K562 (cell line): ENCODE results near the gene LRRC74B. TPM values are rescaled to one million over a fixed set of nuclear protein-coding genes. Genes with fewer than 3 reads are reported as not detected.

Source experiments
- BCLAF1 ChIP-seq, 2 experiments: fragments of 450-650 bp in 1 of 2; IDR thresholded peaks; 2 replicates each; pipeline ENCODE4 v1.6.1; 2011 to 2017; ENCODE audit warnings: low read depth in 2 of 2, antibody characterized with exemption in 1 of 2, borderline replicate concordance in 1 of 2, low read length in 1 of 2, mild to moderate bottlenecking in 1 of 2, mixed read lengths in 1 of 2; ENCODE audit not compliant: control insufficient read depth in 1 of 2
- CBX5 ChIP-seq: IDR thresholded peaks from 2 replicates; pipeline ENCODE4 v1.6.1; 2014; ENCODE audit warnings: low read depth, borderline replicate concordance
- CEBPB ChIP-seq: fragments of 450-650 bp; IDR thresholded peaks from 2 replicates; pipeline ENCODE4 v1.6.1; 2016; ENCODE audit warnings: missing genetic modification characterization, missing compliant biosample characterization
- E2F5 ChIP-seq: sonication (generic); formaldehyde crosslinking; IDR thresholded peaks from 2 replicates; pipeline ENCODE4 v1.8.0; 2022; ENCODE audit warnings: mild to moderate bottlenecking, missing genetic modification reagents
- ELF4 ChIP-seq: fragments of 450-650 bp; formaldehyde crosslinking; IDR thresholded peaks from 2 replicates; pipeline ENCODE4 v1.4.0; 2022; ENCODE audit warnings: missing genetic modification characterization
- ETS1 ChIP-seq: conservative IDR thresholded peaks from 2 replicates; pipeline ENCODE4 v1.6.1; 2011; ENCODE audit warnings: low read depth, mild to moderate bottlenecking, low read length; ENCODE audit not compliant: control insufficient read depth
- HNRNPUL1 ChIP-seq: fragments of 200-400 bp; formaldehyde crosslinking; IDR thresholded peaks from 2 replicates; pipeline ENCODE4 v1.6.1; 2017; ENCODE audit warnings: low read length
- IRF2 ChIP-seq: sonication (generic); formaldehyde crosslinking; IDR thresholded peaks from 2 replicates; pipeline ENCODE4 v1.8.1; 2022; ENCODE audit warnings: mild to moderate bottlenecking, missing genetic modification reagents
- PCBP2 ChIP-seq: fragments of 200-400 bp; formaldehyde crosslinking; IDR thresholded peaks from 2 replicates; pipeline ENCODE4 v1.6.1; 2018; ENCODE audit warnings: low read length, low read depth, mild to moderate bottlenecking, moderate library complexity; ENCODE audit not compliant: poor library complexity, severe bottlenecking
- SP2 ChIP-seq: IDR thresholded peaks from 2 replicates; pipeline ENCODE4 v1.6.1; 2011; ENCODE audit warnings: mild to moderate bottlenecking, low read depth, low read length, moderate library complexity; ENCODE audit not compliant: poor library complexity, severe bottlenecking; ENCODE audit errors: extremely low read depth
- TOE1 ChIP-seq, 2 experiments: fragments of 450-650 bp in 1 of 2; sonication (generic) in 1 of 2; formaldehyde crosslinking in 1 of 2; IDR thresholded peaks; 2 replicates each; pipeline versions ENCODE4 v1.7.1 to v1.8.0; 2016 to 2022; ENCODE audit warnings: borderline replicate concordance in 2 of 2, mild to moderate bottlenecking in 2 of 2, antibody characterized with exemption in 1 of 2, inconsistent platforms in 1 of 2, low read depth in 1 of 2, missing genetic modification reagents in 1 of 2, moderate library complexity in 1 of 2
- TRIM24 ChIP-seq, 2 experiments: fragments of 450-650 bp; IDR thresholded peaks; 2 replicates each; pipeline ENCODE4 v1.6.1; 2016
- ZBTB11 ChIP-seq, 3 experiments: fragments of 200-800 bp in 1 of 3; fragments of 250-450 bp in 1 of 3; fragments of 450-650 bp in 1 of 3; sonication (Bioruptor Pico) in 1 of 3; sonication (Bioruptor generic) in 1 of 3; formaldehyde crosslinking in 1 of 3; IDR thresholded peaks; 2 replicates each; pipeline versions ENCODE4 v1.6.1 to v1.8.0; 2016 to 2022; ENCODE audit warnings: mild to moderate bottlenecking in 2 of 3, missing genetic modification characterization in 2 of 3, missing compliant biosample characterization in 1 of 3, moderate library complexity in 1 of 3
- ZNF644 ChIP-seq: fragments of 200-800 bp; sonication (Bioruptor generic); IDR thresholded peaks from 2 replicates; pipeline ENCODE4 v1.6.1; 2016; ENCODE audit warnings: low read depth, missing genetic modification characterization, missing compliant biosample characterization
- polyA plus RNA-seq, 8 experiments: library from polyadenylated mRNA; depleted of rRNA in 4 of 8; stranded (reverse) in 5 of 8; unstranded in 3 of 8; fragments of >200 nt; fragmentation: Nextera tagmentation in 2 of 8; fragmentation: Illumina TruSeq in 1 of 8; extraction: Ambion mirVana in 2 of 8; extraction: Trizol in 1 of 8; gene quantifications; 2 replicates each; pipeline versions ENCODE4 v1.2.1 to v1.2.3, GENCODE V29; 2011 to 2014; ENCODE audit warnings: inconsistent platforms in 1 of 8, missing spikeins in 1 of 8
- total RNA-seq, 7 experiments: library from RNA; depleted of rRNA in 6 of 7; stranded (reverse); fragments of >200 nt in 6 of 7; fragmentation: Illumina TruSeq in 2 of 7; extraction: Trizol in 2 of 7; gene quantifications; 2 replicates each; pipeline versions ENCODE4 v1.2.1 to v1.2.3, GENCODE V29; 2011 to 2021; ENCODE audit warnings: low replicate concordance in 1 of 7
- TF ChIP-seq, protein P1 (sequence below): fragments of 450-650 bp; IDR thresholded peaks from 2 replicates; pipeline ENCODE4 v1.6.1; 2016; ENCODE audit warnings: borderline replicate concordance

The LRRC74B gene
- total and polyA plus RNA-seq, 9 of the 15 experiments (the other 6 are each of a cell fraction or from before 2014, with no cell fraction given), result not detected

DNA sequence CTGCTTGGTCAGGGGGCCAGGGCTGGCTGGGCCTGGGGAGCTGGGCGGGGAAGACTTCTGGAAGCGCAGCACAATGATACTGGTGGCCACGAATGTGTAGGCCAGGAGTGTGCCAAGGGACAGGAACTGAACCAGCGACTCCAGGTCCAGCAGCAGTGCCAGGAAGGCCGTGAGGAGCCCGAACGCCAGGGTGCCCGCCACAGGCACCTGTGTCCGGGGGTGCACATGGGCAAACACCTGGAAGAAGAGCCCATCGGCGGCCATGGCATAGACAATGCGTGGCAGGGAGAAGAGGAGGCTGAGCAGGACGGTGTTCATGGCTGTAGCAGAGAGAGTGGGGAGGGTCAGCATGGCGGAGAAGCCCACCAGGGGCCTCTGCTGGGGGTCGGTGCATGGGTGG, 15.7 kb upstream of the LRRC74B start (continued):
- TF ChIP-seq CBX5 (no peak), HNRNPUL1 (no peak), ELF4 (no peak), ZNF644 (tag) (no peak), SP2 (no peak), IRF2 (no peak), CEBPB (tag) (no peak), E2F5 (CRISPR knock-in tag) (no peak), ETS1 (0 out of 2 replicates have a peak, but pooled peaks have one; percentile 20), PCBP2 (no peak), ZBTB11 (CRISPR knock-in tag; IDR thresholded peaks at IDR 0.05) (0 out of 6 replicates have a peak, but pooled peaks of 1 of the 3 experiments have one; percentile 11), TRIM24 (IDR thresholded peaks at IDR 0.05) (no peak), BCLAF1 (IDR thresholded peaks at IDR 0.05; ENCODE audit: borderline replicate concordance in 1 of 2, control insufficient read depth in 1 of 2, low read depth in 2 of 2, low read length in 1 of 2) (no peak), TOE1 (IDR thresholded peaks at IDR 0.05; ENCODE audit: borderline replicate concordance) (no peak), TOE1 (CRISPR knock-in tag; IDR thresholded peaks at IDR 0.05; ENCODE audit: borderline replicate concordance, low read depth) (no peak)
- TF ChIP-seq, protein P1, sequence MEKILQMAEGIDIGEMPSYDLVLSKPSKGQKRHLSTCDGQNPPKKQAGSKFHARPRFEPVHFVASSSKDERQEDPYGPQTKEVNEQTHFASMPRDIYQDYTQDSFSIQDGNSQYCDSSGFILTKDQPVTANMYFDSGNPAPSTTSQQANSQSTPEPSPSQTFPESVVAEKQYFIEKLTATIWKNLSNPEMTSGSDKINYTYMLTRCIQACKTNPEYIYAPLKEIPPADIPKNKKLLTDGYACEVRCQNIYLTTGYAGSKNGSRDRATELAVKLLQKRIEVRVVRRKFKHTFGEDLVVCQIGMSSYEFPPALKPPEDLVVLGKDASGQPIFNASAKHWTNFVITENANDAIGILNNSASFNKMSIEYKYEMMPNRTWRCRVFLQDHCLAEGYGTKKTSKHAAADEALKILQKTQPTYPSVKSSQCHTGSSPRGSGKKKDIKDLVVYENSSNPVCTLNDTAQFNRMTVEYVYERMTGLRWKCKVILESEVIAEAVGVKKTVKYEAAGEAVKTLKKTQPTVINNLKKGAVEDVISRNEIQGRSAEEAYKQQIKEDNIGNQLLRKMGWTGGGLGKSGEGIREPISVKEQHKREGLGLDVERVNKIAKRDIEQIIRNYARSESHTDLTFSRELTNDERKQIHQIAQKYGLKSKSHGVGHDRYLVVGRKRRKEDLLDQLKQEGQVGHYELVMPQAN, result no peak
